HFFc6 (cell line): ENCODE results near the gene FLOT2. TPM values are rescaled to one million over a fixed set of nuclear protein-coding genes. Genes with fewer than 3 reads are reported as not detected.

Source experiments
- DNase-seq: peaks from one replicate; pipeline ENCODE4 v3.0.0-alpha.2; 2018
- H3K27ac Mint-ChIP-seq: 2 replicates; pipeline ENCODE4 v1.8.0; 2020; ENCODE audit warnings: mild to moderate bottlenecking, mixed read lengths
- H3K27me3 Mint-ChIP-seq: 2 replicates; pipeline ENCODE4 v1.8.0; 2021; ENCODE audit warnings: mild to moderate bottlenecking, moderate library complexity, mixed read lengths; ENCODE audit not compliant: insufficient read depth
- H3K36me3 Mint-ChIP-seq: 2 replicates; pipeline ENCODE4 v1.8.0; 2021; ENCODE audit warnings: low read depth, mixed read lengths
- H3K4me1 Mint-ChIP-seq: 2 replicates; pipeline ENCODE4 v1.8.0; 2020; ENCODE audit warnings: low read depth, mixed read lengths
- H3K4me3 Mint-ChIP-seq: 2 replicates; pipeline ENCODE4 v1.8.0; 2020; ENCODE audit warnings: mild to moderate bottlenecking, moderate library complexity, mixed read lengths
- H3K9me3 Mint-ChIP-seq: 2 replicates; pipeline ENCODE4 v1.8.0; 2020; ENCODE audit warnings: mild to moderate bottlenecking, mixed read lengths
- CTCF ChIP-seq: fragments of 200-600 bp; sonication (generic); IDR thresholded peaks from 2 replicates; pipeline ENCODE4 v1.5.0; 2021; ENCODE audit warnings: antibody characterized with exemption, mild to moderate bottlenecking
- total RNA-seq, 6 experiments: library from RNA; stranded (reverse); fragmentation: NEBNext Ultra II Directional; extraction: Animal tissue kit (Norgen Biotek cat#: 25700); gene quantifications; 2 replicates in 1 of 6; 3 replicates in 5 of 6; pipeline ENCODE4 v1.2.3, GENCODE V29; 2021

The FLOT2 gene
- total RNA-seq, 6 experiments from 2014 or later, result 46.7 to 85.7 (median 77.9) TPM

GRCh38 chr17:28885951-28886350 lies 11.6 kb downstream of the FLOT2 start:
- no peak for DNase-seq
- Mint-ChIP-seq H3K27ac (no peak overlapping the region), H3K36me3 (peaks cover 6% of the 10 kb centered on the region; the same call in 1 of the 2 replicates)

GRCh38 chr17:28885363-28885762 lies 12.2 kb downstream of the FLOT2 start:
- Mint-ChIP-seq H3K9me3 (no peaks in the 10 kb centered on the region), H3K4me3 (no peak overlapping the region), H3K36me3 (peaks cover 6% of the 10 kb centered on the region; the same call in 1 of the 2 replicates), H3K27ac (no peak overlapping the region), H3K4me1 (no peaks in the 10 kb centered on the region), H3K27me3 (no peaks in the 10 kb centered on the region; the same call in 1 of the 2 replicates)
- no peak for DNase-seq
- TF ChIP-seq CTCF, result no peak

More at GRCh38 chr17:28885951-28886350, 11.6 kb downstream of the FLOT2 start:
- Mint-ChIP-seq H3K4me1 (no peaks in the 10 kb centered on the region), H3K4me3 (no peak overlapping the region), H3K27me3 (no peaks in the 10 kb centered on the region; the same call in 1 of the 2 replicates), H3K9me3 (no peaks in the 10 kb centered on the region)
- no peak for TF ChIP-seq CTCF

DNA sequence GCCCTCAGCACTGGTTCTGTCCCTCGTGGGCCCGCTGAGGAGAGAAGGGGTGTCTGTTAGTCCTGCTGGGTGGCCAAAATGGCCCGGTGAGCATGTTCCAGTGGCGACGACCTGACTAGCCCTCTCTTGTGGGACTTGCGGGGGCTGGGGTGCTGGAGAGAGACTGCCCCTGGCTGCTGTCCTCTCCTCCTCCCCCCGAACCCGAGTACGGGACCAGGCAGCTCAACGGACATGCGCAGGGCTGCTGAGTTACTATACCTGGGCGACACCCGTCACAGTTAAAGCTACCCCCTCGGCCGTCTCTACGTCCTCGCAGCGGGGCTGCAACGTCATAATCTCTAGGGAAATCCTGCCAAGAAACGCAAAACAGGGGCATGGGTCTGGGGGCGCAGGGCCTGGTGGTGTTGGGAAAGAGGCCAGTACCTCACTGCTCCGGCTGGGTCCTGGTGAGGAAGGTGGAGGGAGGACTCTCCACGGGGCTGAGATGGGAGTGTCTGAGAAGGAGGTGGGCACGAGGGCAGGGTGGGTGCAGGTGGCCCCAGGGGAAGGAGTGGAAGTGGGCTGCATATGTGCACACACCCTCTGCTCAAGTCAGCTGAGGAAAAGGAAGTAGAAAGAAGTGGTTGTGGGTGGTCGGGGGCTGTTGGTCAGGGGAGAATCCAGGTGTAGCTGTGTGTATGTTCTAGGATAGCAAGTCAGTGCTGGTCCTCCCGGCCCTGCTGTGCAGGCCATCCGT lies 13.4 kb downstream of the FLOT2 start:
- no peak overlapping the region for H3K27ac Mint-ChIP-seq
- no peaks in the 10 kb centered on the region; the same call in 1 of the 2 replicates for H3K27me3 Mint-ChIP-seq
- no peaks in the 10 kb centered on the region for H3K9me3 Mint-ChIP-seq
- no peak for TF ChIP-seq CTCF
- no peak for DNase-seq
- no peak overlapping the region for H3K4me3 Mint-ChIP-seq
- peaks cover 11% of the 10 kb centered on the region; the same call in 1 of the 2 replicates for H3K36me3 Mint-ChIP-seq
- H3K4me1 Mint-ChIP-seq, result peaks cover 1% of the 10 kb centered on the region

GRCh38 chr17:28882154-28882895 lies 15.2 kb downstream of the FLOT2 start:
- no peak overlapping the region for H3K4me3 Mint-ChIP-seq
- no peaks in the 10 kb centered on the region; the same call in 1 of the 2 replicates for H3K27me3 Mint-ChIP-seq
- H3K9me3 Mint-ChIP-seq, result no peaks in the 10 kb centered on the region
- TF ChIP-seq CTCF, result no peak
- H3K27ac Mint-ChIP-seq, result no peak overlapping the region
- peaks cover 14% of the 10 kb centered on the region for H3K4me1 Mint-ChIP-seq
- no peak for DNase-seq
- H3K36me3 Mint-ChIP-seq, result peaks cover 11% of the 10 kb centered on the region; the same call in 1 of the 2 replicates

GRCh38 chr17:28881533-28882056 lies 15.9 kb downstream of the FLOT2 start:
- TF ChIP-seq CTCF, result no peak
- Mint-ChIP-seq H3K9me3 (no peaks in the 10 kb centered on the region), H3K27ac (no peak overlapping the region), H3K36me3 (peaks cover 11% of the 10 kb centered on the region; the same call in 1 of the 2 replicates), H3K4me1 (peaks cover 14% of the 10 kb centered on the region), H3K27me3 (no peaks in the 10 kb centered on the region; the same call in 1 of the 2 replicates), H3K4me3 (no peak overlapping the region)
- no peak for DNase-seq
